SH-SY5Y (cell line): ENCODE measurements around the gene ZNF417.

Source experiments
- GATA2 ChIP-seq: IDR thresholded peaks from 2 replicates; pipeline ENCODE4 v1.6.1; 2011; ENCODE audit warnings: mild to moderate bottlenecking, low read depth, low read length
- GATA3 ChIP-seq: IDR thresholded peaks from 2 replicates; pipeline ENCODE4 v1.6.1; 2011; ENCODE audit warnings: low read depth, mild to moderate bottlenecking, low read length, moderate library complexity

- no peak for TF ChIP-seq GATA2
- no peak for TF ChIP-seq GATA3
Measured at GRCh38 chr19:57888560-57889231, 27.7 kb downstream of the ZNF417 start, which contains the start of gene ZNF814.
